Measurements from ENCODE around the gene CARD9.

The CARD9 gene

GRCh38 chr9:136400038-136400834 lies 26.8 kb upstream of the CARD9 start, which contains the start of gene SNAPC4:
Gene SNAPC4, minus strand, starts transcription at chr9:136400170. Its CDS starts 1,742 bp downstream, at chr9:136398428.
- DNase-seq, result peak; percentile 66 to 85

- DNase-seq, result peak in 1 of 2 experiments; percentile 4
Measured at GRCh38 chr9:136399176-136400037, 25.9 kb upstream of the CARD9 start.

GRCh38 chr9:136398286-136398685 lies 24.8 kb upstream of the CARD9 start:
- DNase-seq, result no peak

- no peak for DNase-seq
Measured at GRCh38 chr9:136397643-136398042, 24.2 kb upstream of the CARD9 start.

GRCh38 chr9:136396219-136396515 lies 22.7 kb upstream of the CARD9 start:
- no peak for DNase-seq

- DNase-seq, result no peak
Measured at GRCh38 chr9:136395345-136396218, 22.1 kb upstream of the CARD9 start.

- no peak for DNase-seq
Measured at GRCh38 chr9:136395020-136395340, 21.5 kb upstream of the CARD9 start.

- DNase-seq, result no peak
Measured at GRCh38 chr9:136394312-136395019, 21.0 kb upstream of the CARD9 start.

- DNase-seq, result no peak
Measured at GRCh38 chr9:136393531-136393930, 20.1 kb upstream of the CARD9 start.

GRCh38 chr9:136392538-136393449 lies 19.3 kb upstream of the CARD9 start:
- no peak for DNase-seq

- no peak for DNase-seq
Measured at GRCh38 chr9:136391737-136392537, 18.5 kb upstream of the CARD9 start.

GRCh38 chr9:136389396-136389795 lies 15.9 kb upstream of the CARD9 start:
- DNase-seq, result no peak

GRCh38 chr9:136387217-136387616 lies 13.7 kb upstream of the CARD9 start:
- no peak for DNase-seq

- DNase-seq, result no peak
Measured at GRCh38 chr9:136386018-136386417, 12.5 kb upstream of the CARD9 start.

- DNase-seq, result no peak
Measured at GRCh38 chr9:136385015-136385414, 11.5 kb upstream of the CARD9 start.

GRCh38 chr9:136383436-136383835 lies 10.0 kb upstream of the CARD9 start:
- DNase-seq, result no peak

- DNase-seq, result no peak
Measured at GRCh38 chr9:136381966-136382513, 8.6 kb upstream of the CARD9 start.

GRCh38 chr9:136381311-136381710 lies 7.8 kb upstream of the CARD9 start:
- no peak for DNase-seq

GRCh38 chr9:136380381-136380780 lies 6.9 kb upstream of the CARD9 start:
- no peak for DNase-seq

GRCh38 chr9:136379891-136380290 lies 6.4 kb upstream of the CARD9 start:
- DNase-seq, result no peak
